ENCODE measurements around the gene SLC25A18.

The SLC25A18 gene

GRCh38 chr22:17570851-17571631, 7.7 kb downstream of the SLC25A18 start:
- no peak for DNase-seq (ENCODE audit: low read depth)

- DNase-seq (ENCODE audit: low read depth) = no peak
These were observed 11.9 kb downstream of the SLC25A18 start for GRCh38 chr22:17575151-17575550.

GRCh38 chr22:17575681-17576080, 12.4 kb downstream of the SLC25A18 start:
- DNase-seq (ENCODE audit: low read depth) = no peak

GRCh38 chr22:17576470-17576869, 13.2 kb downstream of the SLC25A18 start:
- DNase-seq (ENCODE audit: low read depth) = no peak

GRCh38 chr22:17578136-17578754, 14.9 kb downstream of the SLC25A18 start:
- no peak for DNase-seq (ENCODE audit: low read depth)

GRCh38 chr22:17579535-17579981, 16.3 kb downstream of the SLC25A18 start:
- no peak for DNase-seq (ENCODE audit: low read depth)

GRCh38 chr22:17580441-17581031, 17.2 kb downstream of the SLC25A18 start:
- DNase-seq (ENCODE audit: low read depth) = no peak

- DNase-seq (ENCODE audit: low read depth) = no peak
These were observed 17.8 kb downstream of the SLC25A18 start for GRCh38 chr22:17581056-17581455.

- no peak for DNase-seq (ENCODE audit: low read depth)
These were observed 18.3 kb downstream of the SLC25A18 start for GRCh38 chr22:17581631-17582030.

GRCh38 chr22:17583151-17583550, 19.9 kb downstream of the SLC25A18 start:
- no peak for DNase-seq (ENCODE audit: low read depth)

GRCh38 chr22:17586831-17587440, 23.6 kb downstream of the SLC25A18 start:
- DNase-seq (ENCODE audit: low read depth) = no peak

GRCh38 chr22:17587629-17588028, 24.3 kb downstream of the SLC25A18 start:
- no peak for DNase-seq (ENCODE audit: low read depth)

- DNase-seq (ENCODE audit: low read depth) = no peak
These were observed 25.3 kb downstream of the SLC25A18 start for GRCh38 chr22:17588606-17589005.

GRCh38 chr22:17589810-17590375, 26.6 kb downstream of the SLC25A18 start:
- no peak for DNase-seq (ENCODE audit: low read depth)

- DNase-seq (ENCODE audit: low read depth) = no peak
These were observed 27.3 kb downstream of the SLC25A18 start for GRCh38 chr22:17590586-17590985.

- no peak for DNase-seq (ENCODE audit: low read depth)
These were observed 28.9 kb downstream of the SLC25A18 start for GRCh38 chr22:17592201-17592600.

GRCh38 chr22:17596226-17596625, 32.9 kb downstream of the SLC25A18 start:
- no peak for DNase-seq (ENCODE audit: low read depth)

GRCh38 chr22:17597217-17597616, 33.9 kb downstream of the SLC25A18 start:
- no peak for DNase-seq (ENCODE audit: low read depth)

GRCh38 chr22:17598318-17598717, 35.0 kb downstream of the SLC25A18 start:
- no peak for DNase-seq (ENCODE audit: low read depth)

GRCh38 chr22:17601031-17601430, 37.7 kb downstream of the SLC25A18 start:
- DNase-seq (ENCODE audit: low read depth) = no peak

- DNase-seq (ENCODE audit: low read depth) = no peak
These were observed 40.4 kb downstream of the SLC25A18 start for GRCh38 chr22:17603668-17604067.

- DNase-seq (ENCODE audit: low read depth) = no peak
These were observed 43.2 kb downstream of the SLC25A18 start for GRCh38 chr22:17606496-17606895.

Measured in stimulated activated CD8-positive, alpha-beta memory T cell treated with anti-CD3 and anti-CD28 coated beads, Interleukin-7, amount 100 ng/mL, for 24 hours (primary cell).